ENCODE data around the gene GARS1. TPM values are rescaled to one million over a fixed set of nuclear protein-coding genes. Genes with fewer than 3 reads are reported as not detected.

Gene GARS1
- total and polyA plus RNA-seq, 9 of the 15 experiments (the other 6 are each of a cell fraction or from before 2014, with no cell fraction given) = 142 to 769 (median 272) TPM

GRCh38 chr7:30674876-30675275 is 80.2 kb downstream of the GARS1 start:
- Histone ChIP-seq H3K4me2 (ENCODE audit: insufficient read depth, low read length) (no peak overlapping the region), H3K4me1 (replicated peaks in 1 of 2; ENCODE audit: control insufficient read depth in 2 of 2, insufficient read depth in 2 of 2, low read length in 2 of 2) (no peaks in the 10 kb centered on the region), H3K9me3 (replicated peaks; ENCODE audit: control insufficient read depth, insufficient read depth, low read depth, low read length) (no peaks in the 10 kb centered on the region), H3K27ac (ENCODE audit: extremely low read depth, low read depth, low read length) (no peak overlapping the region), H3K27me3 (ENCODE audit: control insufficient read depth in 2 of 2, insufficient read depth in 2 of 2, low read length in 2 of 2) (peaks cover 7 to 26% of the 10 kb centered on the region in 2 experiments), H3K9me1 (ENCODE audit: control insufficient read depth, insufficient read depth, low read length) (no peaks in the 10 kb centered on the region), H4K20me1 (replicated peaks; ENCODE audit: control insufficient read depth, insufficient read depth, low read length) (0 out of 2 replicates have a peak, but pooled peaks cover 8% of the 10 kb centered on the region), H3K4me3 (no peak overlapping the region), H3K9ac (ENCODE audit: insufficient read depth in 1 of 2, low read depth in 2 of 2, low read length in 2 of 2) (no peak overlapping the region), H3K36me3 (ENCODE audit: control insufficient read depth, insufficient read depth, low read length) (no peaks in the 10 kb centered on the region), H2AFZ (ENCODE audit: low read depth, low read length) (no peak overlapping the region), H3K79me2 (ENCODE audit: control insufficient read depth, insufficient read depth, low read length) (no peaks in the 10 kb centered on the region)
- in situ Hi-C loops (cut with MboI) (no loop called here), intact Hi-C loops (cut with micrococcal nuclease) (no loop called here)
- CTCF ChIA-PET (ENCODE audit: low intra/inter-chr PET ratio) = no interaction called here
- 10% methylated on average over 1 of the region's 2 CpGs for WGBS (ENCODE audit: insufficient coverage, low coverage, missing lambda C conversion rate)
- POLR2A ChIA-PET = no interaction called here
- no peak for ATAC-seq
- FAIRE-seq = no peak
- BruUV-seq (replicated peaks) = no TSS peak
- DNase-seq (ENCODE audit: extremely low read depth in 1 of 4, low spot score in 3 of 4) = no peak
- TF ChIP-seq ZNF696 (CRISPR knock-in tag; conservative IDR thresholded peaks at IDR 0.05) = no peak
- no peak for TF ChIP-seq HDAC3 (IDR thresholded peaks at IDR 0.05; ENCODE audit: borderline replicate concordance, partially characterized antibody)
- TF ChIP-seq MCM3 (IDR thresholded peaks at IDR 0.05) = no peak
- no peak for TF ChIP-seq ELF1 (tag; IDR thresholded peaks at IDR 0.05)
- TF ChIP-seq ZNF408 (CRISPR knock-in tag; IDR thresholded peaks at IDR 0.05; ENCODE audit: low read depth) = no peak
- no peak for TF ChIP-seq MAFG (tag; conservative IDR thresholded peaks at IDR 0.05)
- no peak for TF ChIP-seq MGA (IDR thresholded peaks at IDR 0.05)
- TF ChIP-seq ZNF830 (CRISPR knock-in tag; IDR thresholded peaks at IDR 0.05) = no peak
- TF ChIP-seq RAD51 (IDR thresholded peaks at IDR 0.05; ENCODE audit: borderline replicate concordance, low read depth) = no peak
- TF ChIP-seq ZNF77 (CRISPR knock-in tag; IDR thresholded peaks at IDR 0.05) = no peak
- TF ChIP-seq PHF20 (IDR thresholded peaks at IDR 0.05; ENCODE audit: partially characterized antibody) = no peak
- TF ChIP-seq ETV6 (IDR thresholded peaks at IDR 0.05; ENCODE audit: borderline replicate concordance in 1 of 2, low read depth in 2 of 2, low read length in 1 of 2) = no peak
- TF ChIP-seq ETV6 (CRISPR knock-in tag; IDR thresholded peaks at IDR 0.05; ENCODE audit: borderline replicate concordance) = no peak
